ENCODE measurements around the gene AKR1C1.
"Not testable (repeated sequence)": the region's sequence is repeated elsewhere in the genome, so short reads cannot be mapped to it uniquely, and the experiment has no call there.

The AKR1C1 gene

GRCh38 chr10:4984223-4984622, 21.0 kb downstream of the AKR1C1 start:
- no peak for DNase-seq

DNA sequence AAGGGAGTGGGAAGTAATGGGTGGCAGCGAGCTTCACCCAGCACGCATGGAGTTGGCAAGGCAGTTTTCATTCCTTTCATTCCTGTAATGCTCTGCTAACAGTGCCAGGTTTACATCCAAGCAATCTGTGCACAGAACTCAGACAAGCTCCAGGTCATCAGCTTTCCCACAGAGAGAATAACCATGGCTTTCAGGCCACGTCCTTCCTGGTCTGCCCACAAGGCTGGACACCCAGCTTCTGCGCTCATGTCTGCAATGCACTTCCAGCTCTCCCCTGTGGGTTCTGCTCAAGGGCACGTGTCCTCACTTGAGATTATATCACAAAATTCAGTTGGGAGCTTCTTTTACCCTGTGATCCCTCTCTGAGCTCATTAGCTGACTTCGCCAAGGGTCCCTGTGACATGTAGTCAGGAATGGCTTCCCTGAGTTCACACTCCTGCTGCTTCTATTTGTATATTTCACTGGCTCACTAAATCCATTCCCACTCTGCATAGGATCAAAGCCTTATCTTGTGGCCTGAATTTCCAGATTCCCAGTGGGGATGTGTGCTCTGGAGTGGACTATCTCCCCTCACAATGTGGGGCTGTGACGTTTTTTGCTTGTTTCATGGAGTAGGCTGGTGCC, 21.9 kb downstream of the AKR1C1 start:
- DNase-seq, result no peak

DNA sequence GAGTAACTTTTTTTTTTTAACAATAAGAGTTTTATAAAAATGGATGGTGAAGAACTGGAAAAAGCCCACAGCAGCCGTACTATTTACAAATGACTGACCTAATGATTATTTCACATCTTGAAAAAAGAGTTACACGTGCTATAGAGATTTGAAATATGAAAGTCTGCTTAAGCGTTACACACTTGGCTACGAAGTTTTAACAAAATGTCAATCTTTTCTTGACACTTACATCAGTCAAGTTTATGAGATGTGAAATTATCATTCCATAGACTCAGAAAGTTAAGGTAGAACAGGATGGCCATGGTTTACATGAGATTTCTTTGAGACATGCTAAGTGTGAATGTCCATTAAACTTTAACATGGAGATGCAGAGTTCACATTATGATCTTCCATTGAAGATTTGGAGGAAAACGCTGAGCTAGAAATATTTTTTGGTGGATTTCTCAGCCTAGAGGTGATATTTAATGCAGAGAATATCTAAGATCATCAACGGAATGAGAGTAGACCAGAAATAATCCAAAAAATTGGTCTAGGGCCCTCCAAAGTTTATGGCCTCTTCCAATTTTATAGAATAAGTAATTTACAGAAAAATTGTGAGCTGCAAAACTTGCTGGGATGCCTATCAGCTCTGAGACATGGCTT, 24.9 kb downstream of the AKR1C1 start:
- not testable (repeated sequence) for DNase-seq

- DNase-seq, result no peak
Measured at GRCh38 chr10:4990217-4990616, 27.0 kb downstream of the AKR1C1 start.

DNA sequence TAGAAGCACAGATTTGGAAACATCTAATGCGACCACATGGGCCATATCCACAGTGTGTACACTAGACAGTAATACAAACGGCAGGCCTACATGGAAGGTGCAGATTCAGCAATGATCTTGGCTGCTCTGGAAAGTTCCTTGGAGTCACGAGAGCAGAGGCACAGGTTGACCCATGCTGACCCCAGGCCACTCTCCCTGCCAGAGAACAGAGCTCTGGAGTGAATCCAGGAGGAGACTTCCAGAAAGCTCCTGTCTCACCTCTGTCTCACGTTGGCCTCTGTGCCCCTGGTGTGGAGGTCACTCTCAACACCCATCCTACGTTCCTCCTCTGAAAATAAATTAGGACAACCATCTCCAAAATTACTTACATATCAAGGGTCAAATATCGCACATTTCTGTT, 28.2 kb downstream of the AKR1C1 start:
- not testable (repeated sequence) for DNase-seq

- DNase-seq, result not testable (repeated sequence)
Measured at GRCh38 chr10:4992564-4992963, 29.3 kb downstream of the AKR1C1 start.

- not testable (repeated sequence) for DNase-seq
Measured at GRCh38 chr10:4994260-4994659, 31.0 kb downstream of the AKR1C1 start.

DNA sequence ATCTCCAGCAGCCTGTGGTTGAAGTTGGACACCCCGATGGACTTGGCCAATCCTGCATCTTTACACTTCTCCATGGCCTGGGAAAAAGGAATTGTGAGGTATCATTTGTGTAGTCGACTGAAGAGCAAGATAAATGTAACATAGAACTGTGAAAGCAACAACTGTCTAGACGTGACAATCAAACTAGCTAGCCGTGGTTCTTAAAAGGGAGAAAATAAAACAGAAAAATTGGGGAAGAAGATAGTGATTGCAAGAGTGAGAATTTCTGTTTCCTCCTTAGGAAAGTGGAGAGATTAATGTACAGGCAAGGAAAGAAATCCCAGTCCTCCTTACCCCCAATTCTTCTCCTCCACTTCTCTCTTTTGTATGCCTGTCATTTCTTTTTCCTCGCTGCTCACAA, 35.5 kb downstream of the AKR1C1 start:
- no peak for DNase-seq

DNA sequence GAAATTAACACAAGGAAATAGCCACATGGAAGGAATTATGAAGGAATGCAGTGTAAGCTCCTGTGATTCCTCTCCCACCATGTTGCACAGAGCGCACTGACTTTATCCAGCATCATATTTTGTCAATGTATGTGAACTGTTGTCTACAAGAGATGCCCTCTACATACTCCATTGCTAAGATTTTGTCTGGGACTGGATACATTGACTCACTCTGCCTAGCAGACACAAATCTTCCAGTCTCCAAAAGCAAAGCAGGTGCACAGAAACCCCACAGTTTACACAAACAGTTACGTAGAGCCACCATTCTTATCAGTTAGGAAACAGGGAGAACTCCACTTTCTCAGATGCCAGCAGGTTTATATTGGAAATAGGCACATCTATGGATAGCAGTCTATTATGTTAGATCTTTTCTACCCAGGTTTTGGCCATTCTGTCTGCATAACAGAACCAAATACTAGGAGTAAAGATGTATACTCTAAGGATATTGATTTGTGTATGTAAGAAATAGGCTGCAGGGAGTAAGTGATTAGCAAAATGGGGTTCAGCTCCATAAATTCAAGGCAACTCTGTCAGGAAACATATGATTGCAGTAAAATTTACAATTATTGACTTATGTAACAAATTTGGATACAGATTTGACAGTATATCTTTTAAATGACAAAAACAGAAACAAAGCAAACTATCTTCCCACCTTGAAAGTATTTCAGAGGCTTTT, 39.0 kb downstream of the AKR1C1 start:
- no peak for DNase-seq

GRCh38 chr10:5003127-5004029, 40.2 kb downstream of the AKR1C1 start, which contains the start of gene AKR1C2:
TSS of gene AKR1C2 (minus strand) at chr10:5003857. CDS start at chr10:5003835, 22 bp downstream.
- not testable (repeated sequence) for DNase-seq

DNA sequence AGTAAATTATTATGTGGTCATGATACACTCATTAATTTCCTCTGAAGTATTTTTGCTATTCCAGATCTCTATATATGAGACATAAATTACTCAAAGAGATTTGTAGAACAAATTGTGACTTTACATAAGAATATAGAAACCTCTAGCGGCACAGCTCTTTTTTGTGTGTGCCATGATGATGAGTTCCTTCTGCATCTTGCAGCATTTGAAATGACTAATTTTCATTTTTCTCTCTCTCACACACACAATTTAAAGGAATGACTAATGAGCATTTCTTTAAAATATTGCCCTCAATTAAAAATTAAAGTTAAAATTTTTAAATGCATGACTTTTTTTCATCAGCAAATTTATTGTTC, 40.8 kb downstream of the AKR1C1 start:
- DNase-seq, result not testable (repeated sequence)

DNA sequence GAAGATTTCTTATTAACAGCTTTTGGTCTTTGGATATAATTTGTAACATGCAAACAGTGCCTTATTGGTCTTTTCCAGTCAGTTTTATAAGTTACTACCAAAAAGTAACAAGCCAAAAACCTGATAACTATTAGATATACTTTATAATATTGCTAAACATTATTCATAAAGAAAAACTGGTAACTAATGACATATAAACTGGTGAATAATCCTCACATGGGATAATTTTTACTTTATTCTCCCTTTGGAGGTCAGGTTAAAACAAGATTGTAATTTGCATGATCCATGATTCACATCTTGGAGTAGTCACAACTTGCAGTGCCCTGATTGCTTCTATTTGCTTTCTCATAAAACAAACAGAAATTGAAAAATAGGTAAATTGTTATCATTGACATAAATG, 41.3 kb downstream of the AKR1C1 start:
- DNase-seq, result not testable (repeated sequence)

- not testable (repeated sequence) for DNase-seq
Measured at GRCh38 chr10:5008857-5009548, 45.8 kb downstream of the AKR1C1 start.

- DNase-seq, result not testable (repeated sequence)
Measured at GRCh38 chr10:5010043-5010442, 46.8 kb downstream of the AKR1C1 start.

GRCh38 chr10:5011392-5011791, 48.2 kb downstream of the AKR1C1 start:
- DNase-seq, result not testable (repeated sequence)

- DNase-seq, result no peak
Measured at GRCh38 chr10:5012595-5012994, 49.4 kb downstream of the AKR1C1 start.

DNA sequence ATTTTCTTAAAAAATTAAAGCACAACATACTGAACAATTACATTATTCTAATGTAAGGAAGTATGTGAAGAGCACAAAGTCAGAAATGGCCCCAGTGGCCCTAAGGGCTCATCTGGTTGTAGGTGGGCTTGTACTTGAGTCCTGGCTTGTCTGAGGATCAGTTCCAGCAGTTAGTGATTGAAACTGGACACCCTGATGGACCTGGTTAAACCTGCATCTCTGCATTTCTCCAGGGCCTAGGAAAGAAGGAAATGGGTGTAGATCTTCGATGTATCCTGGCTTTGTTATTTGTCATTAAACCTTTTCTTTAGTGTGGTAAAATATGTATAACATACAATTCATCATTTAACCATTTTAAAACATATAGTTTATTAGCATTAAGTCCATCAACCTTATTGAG, 50.2 kb downstream of the AKR1C1 start:
- no peak for DNase-seq

GRCh38 chr10:5014200-5014910, 51.1 kb downstream of the AKR1C1 start:
- DNase-seq, result not testable (repeated sequence)

- no peak for DNase-seq
Measured at GRCh38 chr10:5014936-5015335, 51.7 kb downstream of the AKR1C1 start.

- DNase-seq, result no peak
Measured at GRCh38 chr10:5018134-5018533, 54.9 kb downstream of the AKR1C1 start.

DNA sequence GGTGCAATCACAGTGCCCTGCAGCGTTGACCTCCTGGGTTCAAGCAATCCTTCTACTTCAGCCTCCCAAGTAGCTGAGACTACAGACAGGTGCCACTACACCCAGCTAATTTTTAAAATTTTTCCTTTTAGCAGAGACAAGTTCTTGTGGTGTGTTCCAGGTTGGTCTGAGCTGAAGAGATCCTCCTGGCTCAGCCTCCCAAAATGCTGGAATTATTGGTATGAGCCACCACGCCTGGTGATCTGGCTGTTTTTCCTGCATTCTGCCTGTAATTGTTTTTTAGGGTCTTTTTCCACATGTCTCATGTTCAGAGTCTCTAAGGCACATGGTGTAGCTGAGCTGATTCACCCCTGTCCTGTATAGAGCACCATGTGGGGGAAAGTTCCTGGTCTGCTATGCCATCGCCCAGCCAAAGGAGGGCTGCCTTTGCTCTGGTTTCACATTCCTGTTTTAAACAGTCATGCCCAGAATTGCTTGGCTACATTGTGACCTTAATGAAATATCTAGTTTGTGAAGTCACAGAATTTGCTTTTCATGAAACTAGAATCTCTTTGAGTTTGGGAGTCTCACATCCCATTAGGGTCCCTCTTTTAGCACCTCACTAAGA, 55.6 kb downstream of the AKR1C1 start:
- DNase-seq, result not testable (repeated sequence)

All from NCI-H2171 treated with DMSO at 0.1 percent for 48 hours (cell line).